Testis (tissue), 5 donors: ENCODE measurements around the gene CEACAM19. TPM values are rescaled to one million over a fixed set of nuclear protein-coding genes. Genes with fewer than 3 reads are reported as not detected.
"Not testable (repeated sequence)": the region's sequence is repeated elsewhere in the genome, so short reads cannot be mapped to it uniquely, and the experiment has no call there.

Experiments used
- DNase-seq: peaks from one replicate; pipeline ENCODE4 v3.0.0-alpha.2; 2019
- H3K27ac ChIP-seq, 2 donors: fragments of 200-600 bp; sonication (generic); one replicate each; pipeline ENCODE4 v1.5.1; 2019
- H3K27me3 ChIP-seq: fragments of 200-600 bp; sonication (generic); one replicate; pipeline ENCODE4 v1.5.1; 2019
- H3K36me3 ChIP-seq: fragments of 200-600 bp; sonication (generic); one replicate; pipeline ENCODE4 v1.5.1; 2017; ENCODE audit warnings: low read depth; ENCODE audit errors: missing control alignments
- H3K4me1 ChIP-seq: fragments of 200-600 bp; sonication (generic); one replicate; pipeline ENCODE4 v1.5.1; 2019
- H3K4me3 ChIP-seq, 2 donors: fragments of 200-600 bp; sonication (generic); one replicate each; pipeline ENCODE4 v1.5.1; 2017 to 2019
- H3K9me3 ChIP-seq: fragments of 200-600 bp; sonication (generic); one replicate; pipeline ENCODE4 v1.5.1; 2017
- CTCF ChIP-seq, 3 experiments: fragments of 450-650 bp in 2 of 3; fragments of 200-600 bp in 1 of 3; sonication (generic) in 1 of 3; IDR thresholded peaks; one replicate each; pipeline ENCODE4 v1.5.1; 2016 to 2019; ENCODE audit warnings: antibody characterized with exemption in 3 of 3, mild to moderate bottlenecking in 2 of 3, moderate library complexity in 1 of 3
- POLR2A ChIP-seq: fragments of 450-650 bp; IDR thresholded peaks from one replicate; pipeline ENCODE4 v1.6.1; 2017; ENCODE audit warnings: antibody characterized with exemption, mild to moderate bottlenecking, moderate library complexity
- WGBS, 2 donors: methylation state at CpG; one replicate each; pipeline ENCODE4 v1.1.5; 2018; 5-methylcytosine and 5-hydroxymethylcytosine counted together
- intact Hi-C: fragments of 100-400 bp; cut with DNase I; formaldehyde crosslinking; loops from one replicate; pipeline ENCODE4 v1.15.1; 2023; ENCODE audit warnings: low total_unique reads
- long read RNA-seq, 2 donors: transcript quantifications; one replicate each; lab custom pipeline, GENCODE V29; 2026
- polyA plus RNA-seq: library from polyadenylated mRNA; stranded (reverse); fragments of 350-450 nt; fragmentation: Illumina TruSeq; extraction: RNeasy Lipid Tissue Mini Kit (QIAGEN cat#74804); gene quantifications from one replicate; pipeline ENCODE4 v1.2.3, GENCODE V29; 2014; ENCODE audit warnings: low read depth, low replicate concordance; ENCODE audit not compliant: insufficient read depth
- total RNA-seq, 2 donors: library from RNA; depleted of rRNA; stranded (reverse); fragments of >200 nt; gene quantifications; one replicate each; pipeline ENCODE4 v1.2.3, GENCODE V29; 2016

CEACAM19 gene, protein sequence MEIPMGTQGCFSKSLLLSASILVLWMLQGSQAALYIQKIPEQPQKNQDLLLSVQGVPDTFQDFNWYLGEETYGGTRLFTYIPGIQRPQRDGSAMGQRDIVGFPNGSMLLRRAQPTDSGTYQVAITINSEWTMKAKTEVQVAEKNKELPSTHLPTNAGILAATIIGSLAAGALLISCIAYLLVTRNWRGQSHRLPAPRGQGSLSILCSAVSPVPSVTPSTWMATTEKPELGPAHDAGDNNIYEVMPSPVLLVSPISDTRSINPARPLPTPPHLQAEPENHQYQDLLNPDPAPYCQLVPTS
- total RNA-seq (10 to 100 TPM in 1 of 2 donors, 1 to 10 TPM in 1; 9.9 to 11.2 TPM), polyA plus RNA-seq (14.7 TPM)
- long read RNA-seq, donor 1 = 0 reads
- long read RNA-seq, donor 2 = 0 reads

GRCh38 chr19:44671400-44671799, at the start of gene CEACAM19:
Gene CEACAM19 (plus strand): TSS chr19:44671482. CDS start chr19:44671932, 450 bp downstream.
- no peaks in the 10 kb centered on the region for H3K4me1 ChIP-seq
- intact Hi-C loops = no loop called here
- H3K27me3 ChIP-seq = no peaks in the 10 kb centered on the region
- no peak for TF ChIP-seq POLR2A
- TF ChIP-seq CTCF (IDR thresholded peaks at IDR 0.05) = no peak
- no peak within 1 kb of the TSS for H3K27ac ChIP-seq
- no peaks in the 10 kb centered on the region for H3K36me3 ChIP-seq
- no peak within 1 kb of the TSS for H3K4me3 ChIP-seq
- 75 to 93% methylated on average over 2 of the region's 2 CpGs for WGBS, 2 donors
- no peaks in the 10 kb centered on the region for H3K9me3 ChIP-seq
- DNase-seq = no peak

- Histone ChIP-seq H3K4me1 (no peaks in the 10 kb centered on the region), H3K4me3 (no peak overlapping the region), H3K9me3 (no peaks in the 10 kb centered on the region), H3K27me3 (no peaks in the 10 kb centered on the region), H3K27ac (no peak overlapping the region), H3K36me3 (no peaks in the 10 kb centered on the region)
- DNase-seq = no peak
- intact Hi-C loops = no loop called here
- TF ChIP-seq CTCF (IDR thresholded peaks at IDR 0.05) (no peak), POLR2A (no peak)
- 47 to 52% methylated on average over 5 of the region's 5 CpGs for WGBS, 2 donors
These were observed 48.2 kb upstream of the CEACAM19 start for GRCh38 chr19:44623080-44623479.

- DNase-seq = no peak
- no peaks in the 10 kb centered on the region for H3K4me1 ChIP-seq
- H3K9me3 ChIP-seq = no peaks in the 10 kb centered on the region
- H3K36me3 ChIP-seq = no peaks in the 10 kb centered on the region
- WGBS, 2 donors = 93 to 97% methylated on average over 4 of the region's 4 CpGs
- intact Hi-C loops = no loop called here
- TF ChIP-seq POLR2A (no peak), CTCF (IDR thresholded peaks at IDR 0.05) (no peak)
- H3K4me3 ChIP-seq = no peak overlapping the region
- no peaks in the 10 kb centered on the region for H3K27me3 ChIP-seq
- no peak overlapping the region for H3K27ac ChIP-seq
These were observed 47.7 kb upstream of the CEACAM19 start for GRCh38 chr19:44623626-44624025.

DNA sequence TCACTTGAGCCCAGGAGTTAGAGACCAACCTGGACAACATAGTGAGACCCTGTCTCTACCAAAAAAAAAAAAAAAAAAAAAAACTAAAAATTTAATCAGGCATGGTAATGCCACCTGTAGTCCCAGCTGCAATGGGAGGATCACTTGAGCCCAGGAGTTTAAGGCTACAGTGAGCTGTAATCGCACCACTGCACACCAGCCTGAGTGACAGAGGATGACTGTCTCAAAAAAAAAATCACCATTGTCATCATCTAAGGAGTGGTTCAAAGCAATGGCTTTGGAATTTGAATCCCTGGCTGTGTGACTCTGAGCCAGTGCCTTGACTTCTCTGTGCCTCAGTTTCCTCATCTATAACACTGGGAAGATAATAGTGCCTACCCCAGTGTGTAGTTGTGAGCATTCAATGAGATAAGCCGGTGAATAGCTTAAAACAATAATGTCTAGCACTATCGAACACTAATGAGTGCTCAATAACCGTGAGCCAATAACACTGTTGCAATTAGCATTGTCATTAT, 46.4 kb upstream of the CEACAM19 start:
- TF ChIP-seq CTCF (IDR thresholded peaks at IDR 0.05) (no peak), POLR2A (no peak)
- no peak overlapping the region for H3K27ac ChIP-seq
- 95% methylated on average over 4 of the region's 4 CpGs for WGBS, 2 donors
- H3K4me1 ChIP-seq = no peaks in the 10 kb centered on the region
- DNase-seq = no peak
- no peaks in the 10 kb centered on the region for H3K9me3 ChIP-seq
- intact Hi-C loops = no loop called here
- H3K4me3 ChIP-seq = no peak overlapping the region
- no peaks in the 10 kb centered on the region for H3K36me3 ChIP-seq
- no peaks in the 10 kb centered on the region for H3K27me3 ChIP-seq

GRCh38 chr19:44625637-44626036, 45.6 kb upstream of the CEACAM19 start:
- intact Hi-C loops, H3K9me3 ChIP-seq, H3K36me3 ChIP-seq, H3K4me1 ChIP-seq, H3K27me3 ChIP-seq, H3K4me3 ChIP-seq, H3K27ac ChIP-seq, DNase-seq: not testable (repeated sequence)
- WGBS, 2 donors = 94 to 96% methylated on average over 4 of the region's 4 CpGs
